HG03469 (cell line): Measurements from ENCODE around the gene CMIP.
A peak's percentile ranks its signal among the peaks of the same experiment; 100 is the strongest.

Experiments
- ATAC-seq: cut with Tn5 transposase; IDR thresholded peaks from one replicate; pipeline ENCODE4 v1.9.1; 2021; ENCODE audit warnings: mild to moderate bottlenecking, moderate library complexity, moderate number of reproducible peaks; ENCODE audit not compliant: unreplicated experiment

CMIP gene

DNA sequence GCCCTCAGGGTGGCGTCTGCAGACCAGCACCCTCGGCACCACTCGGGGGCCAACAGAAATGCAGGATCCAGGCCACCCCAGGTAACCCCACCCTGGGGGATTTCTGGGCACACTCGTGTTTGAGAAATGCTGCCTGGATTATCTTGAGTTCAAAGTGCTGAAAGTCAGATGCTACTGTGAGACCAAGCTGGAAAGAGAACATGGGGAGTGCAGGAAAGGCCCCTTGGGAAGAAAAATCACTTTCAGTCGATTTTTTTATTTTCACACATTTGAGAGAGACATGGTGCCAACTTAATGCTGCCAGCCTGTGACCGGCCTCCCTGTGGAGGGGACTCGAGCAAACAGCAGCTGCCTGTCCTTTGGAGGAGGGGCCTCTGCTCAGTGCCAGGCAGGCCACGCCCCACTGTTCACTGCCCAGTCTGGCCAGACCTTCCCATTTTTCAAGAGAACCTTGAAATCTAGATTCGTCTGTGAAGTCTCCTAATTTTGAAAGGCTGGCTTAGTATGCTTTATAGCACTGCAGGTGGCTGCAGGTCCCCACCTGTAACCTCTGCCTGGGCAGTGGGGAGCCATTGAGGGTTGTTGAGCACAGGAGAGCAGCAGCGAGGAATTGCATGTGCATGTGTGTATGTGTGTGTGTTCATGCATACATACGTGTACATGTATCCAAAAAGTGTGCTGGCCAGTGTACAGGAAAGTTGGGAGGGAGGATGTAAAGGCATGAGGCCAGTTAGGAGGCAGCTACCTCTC lies 263.8 kb downstream of the CMIP start:
- ATAC-seq, result no peak

GRCh38 chr16:81709016-81709900 lies 264.6 kb downstream of the CMIP start:
- no peak for ATAC-seq

DNA sequence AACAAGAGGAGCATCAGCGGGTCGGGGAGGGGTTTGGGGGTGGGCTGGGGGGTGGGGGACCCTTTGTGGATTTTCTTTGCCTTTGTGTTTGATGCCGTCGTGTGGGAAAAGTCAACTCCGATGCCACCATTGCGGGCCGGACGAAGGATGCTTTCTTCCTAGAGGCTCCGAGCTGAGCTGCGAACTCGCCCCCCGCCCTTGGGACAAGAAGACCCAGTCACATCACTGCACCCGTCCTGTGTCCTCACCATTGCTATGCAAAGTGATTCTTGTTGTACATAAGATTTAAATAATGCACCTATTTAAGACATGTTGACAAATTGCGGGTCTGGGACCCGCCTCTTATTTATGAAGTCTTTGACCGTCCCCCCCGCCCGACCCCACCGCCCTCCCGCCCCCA lies 265.4 kb downstream of the CMIP start:
- ATAC-seq, result no peak

GRCh38 chr16:81710596-81710995 lies 266.0 kb downstream of the CMIP start:
- no peak for ATAC-seq

GRCh38 chr16:81711657-81712319 lies 267.2 kb downstream of the CMIP start:
- no peak for ATAC-seq

DNA sequence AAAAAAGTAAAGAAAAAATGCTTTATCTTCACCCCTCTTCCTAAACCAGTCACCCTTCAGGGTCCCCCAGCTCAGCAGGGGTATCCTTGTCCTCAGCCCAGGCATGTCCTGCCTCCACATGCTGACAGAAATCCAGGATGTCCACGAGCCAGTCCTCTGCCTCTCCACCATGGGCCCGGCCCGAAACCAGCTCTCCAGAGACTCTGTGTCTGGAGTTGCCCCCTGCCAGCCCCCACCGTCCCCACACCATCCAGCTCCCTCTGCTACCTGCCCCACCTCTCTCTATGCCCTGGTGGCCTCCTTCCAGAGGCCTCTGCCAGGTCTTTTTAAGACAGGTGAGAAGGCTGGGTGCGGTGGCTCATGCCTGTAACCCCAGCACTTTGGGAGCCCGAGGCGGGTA lies 268.1 kb downstream of the CMIP start:
- ATAC-seq, result no peak

DNA sequence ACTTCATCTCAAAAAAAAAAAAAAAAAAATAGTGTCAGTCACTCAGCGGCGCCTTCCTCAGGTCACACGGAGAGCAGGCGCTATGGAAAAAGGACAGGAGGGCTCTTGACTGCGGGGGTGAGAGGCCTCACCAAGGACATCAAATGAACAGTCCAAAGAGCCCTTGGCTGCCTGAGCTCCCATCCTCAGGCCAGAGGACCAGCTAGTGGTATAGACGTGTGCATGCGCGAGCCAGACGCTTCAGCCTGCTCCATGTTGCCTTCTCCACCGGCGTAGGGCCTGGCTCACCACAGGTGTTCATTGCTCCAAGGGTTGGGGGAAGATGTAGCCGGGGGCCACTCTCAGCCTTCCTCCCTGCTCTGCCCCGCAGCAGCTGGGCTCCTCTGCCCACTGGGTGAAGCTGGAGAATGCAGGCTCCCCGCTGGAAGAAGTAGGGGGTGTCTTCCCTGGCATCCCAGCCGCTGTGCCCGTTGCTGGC lies 268.7 kb downstream of the CMIP start:
- ATAC-seq, result no peak

DNA sequence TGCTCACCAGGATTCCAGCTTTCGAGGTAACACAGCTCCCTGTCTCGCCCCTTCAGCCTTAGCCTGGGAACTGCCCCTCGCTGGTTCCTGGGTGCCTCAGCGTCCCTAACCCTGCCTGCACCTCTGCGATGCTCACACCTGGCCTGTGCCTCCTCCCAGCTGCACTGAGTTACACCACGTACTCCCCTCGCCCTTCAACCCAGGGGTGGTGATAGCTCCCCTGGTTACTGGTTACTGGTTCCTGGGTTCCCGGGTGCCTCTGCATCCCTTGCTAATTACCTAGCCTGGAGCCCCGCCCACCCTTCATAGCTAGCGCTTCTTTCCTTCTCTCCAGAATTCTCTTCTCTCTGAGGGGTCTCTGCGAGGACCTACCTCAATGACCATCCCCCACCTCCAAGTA lies 269.2 kb downstream of the CMIP start:
- ATAC-seq, result no peak

- no peak for ATAC-seq
Measured at GRCh38 chr16:81714583-81714982, 270.0 kb downstream of the CMIP start.

- ATAC-seq, result peak; percentile 44
Measured at GRCh38 chr16:81715358-81716196, 271.0 kb downstream of the CMIP start.

GRCh38 chr16:81716478-81717225 lies 272.0 kb downstream of the CMIP start:
- no peak for ATAC-seq

GRCh38 chr16:81717662-81718189 lies 273.1 kb downstream of the CMIP start:
- no peak for ATAC-seq

DNA sequence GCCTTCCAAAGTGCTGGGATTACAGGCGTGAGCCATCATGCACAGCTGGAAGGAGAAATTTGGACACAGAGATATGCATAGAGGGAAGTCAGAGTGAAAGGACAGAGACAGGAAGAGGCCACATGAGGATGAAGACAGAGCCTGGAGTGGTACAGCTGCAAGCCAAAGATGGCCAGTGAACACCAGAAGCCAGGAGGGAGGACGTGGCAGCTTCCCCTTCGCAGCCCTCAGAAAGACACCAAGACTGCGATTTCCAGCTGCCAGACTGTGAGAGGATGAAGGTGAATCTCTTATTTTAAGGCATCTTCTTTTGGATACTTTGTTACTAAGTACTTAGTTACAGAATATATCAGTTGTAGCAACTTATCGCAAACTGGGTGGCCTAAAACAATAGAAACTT lies 274.0 kb downstream of the CMIP start:
- ATAC-seq, result no peak

- no peak for ATAC-seq
Measured at GRCh38 chr16:81719993-81720392, 275.4 kb downstream of the CMIP start.

- no peak for ATAC-seq
Measured at GRCh38 chr16:81720973-81721906, 276.6 kb downstream of the CMIP start.

DNA sequence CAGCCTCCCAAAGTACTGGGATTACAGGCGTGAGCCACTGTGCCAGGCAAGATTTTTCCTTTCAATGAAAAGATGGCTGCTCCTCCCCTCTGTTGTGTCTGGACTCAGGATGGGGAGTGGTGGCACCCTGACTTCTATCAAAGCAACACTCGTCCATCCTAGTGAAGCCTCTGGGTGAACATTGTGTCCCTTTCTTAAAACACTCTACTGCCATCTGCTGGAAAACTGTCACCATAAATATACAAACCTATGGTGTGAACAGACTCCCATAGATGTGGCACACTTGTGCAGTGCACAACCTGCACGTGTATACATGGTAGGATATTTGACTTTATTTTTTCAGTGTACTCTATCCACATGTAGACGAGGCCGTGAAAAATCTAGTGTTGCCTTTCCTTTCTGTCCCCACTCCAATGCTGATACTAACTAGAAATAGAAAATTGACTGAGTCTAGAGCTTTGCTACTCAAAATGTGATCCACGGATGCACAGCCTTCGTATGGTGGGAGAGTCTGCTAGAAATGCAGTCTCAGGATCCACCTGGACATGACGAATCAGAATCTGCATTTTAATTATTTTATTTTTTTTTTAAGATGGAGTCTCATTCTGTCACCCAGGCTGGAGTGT lies 278.6 kb downstream of the CMIP start:
- peak; percentile 56 for ATAC-seq

DNA sequence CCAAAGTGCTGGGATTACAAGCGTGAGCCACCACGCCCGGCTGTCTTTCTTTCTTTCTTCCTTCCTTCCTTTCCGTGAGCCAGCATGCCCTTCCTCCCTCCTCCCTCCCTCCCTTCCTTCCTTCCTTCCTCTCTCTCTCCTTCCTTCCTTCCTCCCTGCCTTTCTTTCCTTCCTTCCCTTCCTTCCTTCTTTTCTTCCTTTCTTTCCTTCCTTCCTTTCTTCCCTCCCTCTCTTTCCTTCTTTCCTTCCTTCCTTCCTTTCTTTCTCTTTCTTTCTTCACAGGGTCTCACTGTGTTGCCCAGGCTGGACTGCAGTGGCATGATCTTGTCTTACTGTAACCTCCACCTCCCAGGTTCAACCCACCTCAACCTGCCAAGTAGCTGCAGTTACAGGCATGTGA lies 283.8 kb downstream of the CMIP start:
- no peak for ATAC-seq

GRCh38 chr16:81729451-81729850 lies 284.8 kb downstream of the CMIP start:
- no peak for ATAC-seq
